ENCODE measurements around the gene CEP295NL.

CEP295NL gene

GRCh38 chr17:78896091-78896833, 6.7 kb downstream of the CEP295NL start:
- TF ChIP-seq CTCF (IDR thresholded peaks at IDR 0.05; ENCODE audit: borderline replicate concordance, control extremely low read depth, extremely low read depth, insufficient read depth, missing control alignments), result no peak
- in situ Hi-C loops (cut with MboI; ENCODE audit: low sequenced_read_pairs, unreplicated experiment), result no loop called here
- no peak for DNase-seq (ENCODE audit: low spot score)

- no peak for DNase-seq (ENCODE audit: low spot score)
- in situ Hi-C loops (cut with MboI; ENCODE audit: low sequenced_read_pairs, unreplicated experiment), result no loop called here
- no peak for TF ChIP-seq CTCF (IDR thresholded peaks at IDR 0.05; ENCODE audit: borderline replicate concordance, control extremely low read depth, extremely low read depth, insufficient read depth, missing control alignments)
Observed at GRCh38 chr17:78895322-78895721, 7.7 kb downstream of the CEP295NL start.

GRCh38 chr17:78893684-78894083, 9.3 kb downstream of the CEP295NL start:
- in situ Hi-C loops (cut with MboI; ENCODE audit: low sequenced_read_pairs, unreplicated experiment), result no loop called here
- no peak for DNase-seq (ENCODE audit: low spot score)
- no peak for TF ChIP-seq CTCF (IDR thresholded peaks at IDR 0.05; ENCODE audit: borderline replicate concordance, control extremely low read depth, extremely low read depth, insufficient read depth, missing control alignments)

DNA sequence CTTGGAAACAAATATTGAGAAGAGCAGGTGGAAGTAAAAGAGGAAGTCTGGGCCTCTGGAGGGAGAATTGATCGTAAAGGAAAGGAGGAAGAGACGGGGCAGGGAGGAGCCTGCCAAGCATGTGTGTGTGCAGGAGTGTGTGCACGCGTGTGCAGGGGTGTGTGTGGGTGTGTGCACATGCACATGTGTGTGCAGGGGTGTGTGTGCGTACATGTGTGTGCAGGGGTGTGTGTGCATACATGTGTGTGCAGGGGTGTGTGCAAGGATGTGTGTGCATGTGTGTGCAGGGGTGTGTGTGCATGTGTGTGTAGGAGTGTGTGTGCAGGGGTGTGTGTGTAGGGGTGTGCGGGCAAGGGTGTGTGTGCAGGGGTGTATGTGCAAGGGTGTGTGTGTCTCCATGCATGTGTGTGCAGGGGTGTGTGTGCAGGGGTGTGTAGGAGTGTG, 10.0 kb downstream of the CEP295NL start:
- DNase-seq (ENCODE audit: low spot score), result no peak
- in situ Hi-C loops (cut with MboI; ENCODE audit: low sequenced_read_pairs, unreplicated experiment), result no loop called here
- no peak for TF ChIP-seq CTCF (IDR thresholded peaks at IDR 0.05; ENCODE audit: borderline replicate concordance, control extremely low read depth, extremely low read depth, insufficient read depth, missing control alignments)

DNA sequence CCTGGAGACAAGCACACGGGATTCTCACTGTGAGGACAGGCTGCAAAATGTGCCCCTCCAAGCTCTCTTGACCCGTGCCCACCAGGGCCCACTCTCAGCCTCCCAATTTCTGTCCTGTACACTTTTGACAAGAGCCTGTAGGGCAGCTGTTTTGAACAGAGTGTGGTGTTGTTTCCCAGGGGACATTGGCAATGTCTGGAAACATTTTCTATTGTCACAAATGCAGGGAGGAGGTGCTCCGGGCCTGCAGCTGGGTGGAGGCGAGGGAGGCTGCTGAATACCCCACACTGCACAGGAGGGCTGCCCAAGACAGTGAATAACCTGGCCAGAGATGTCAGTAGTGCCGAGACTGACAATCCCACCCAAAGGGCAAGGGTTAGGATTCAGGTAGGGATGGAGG, 10.5 kb downstream of the CEP295NL start:
- in situ Hi-C loops (cut with MboI; ENCODE audit: low sequenced_read_pairs, unreplicated experiment), result no loop called here
- TF ChIP-seq CTCF (IDR thresholded peaks at IDR 0.05; ENCODE audit: borderline replicate concordance, control extremely low read depth, extremely low read depth, insufficient read depth, missing control alignments), result no peak
- no peak for DNase-seq (ENCODE audit: low spot score)

DNA sequence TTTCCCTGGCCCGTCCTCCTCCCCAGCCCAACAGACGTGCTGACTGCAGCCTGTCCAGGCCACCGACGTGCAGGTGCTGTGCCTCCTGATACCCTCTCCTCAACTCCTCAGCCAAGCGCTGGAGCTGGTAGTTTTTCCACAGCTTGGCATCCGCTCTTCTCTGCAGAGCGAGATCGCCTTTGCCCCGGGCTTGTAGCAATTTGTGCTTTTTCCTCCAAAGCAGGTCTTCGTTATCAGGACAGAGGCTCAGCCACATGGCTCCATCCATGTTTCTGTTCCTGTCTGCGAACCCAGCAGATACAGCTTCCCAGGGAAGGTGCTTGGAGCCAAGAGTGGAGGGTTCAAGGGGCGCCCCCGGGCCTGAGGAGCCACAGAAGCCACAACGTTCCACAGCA, 10.9 kb downstream of the CEP295NL start:
- no peak for TF ChIP-seq CTCF (IDR thresholded peaks at IDR 0.05; ENCODE audit: borderline replicate concordance, control extremely low read depth, extremely low read depth, insufficient read depth, missing control alignments)
- in situ Hi-C loops (cut with MboI; ENCODE audit: low sequenced_read_pairs, unreplicated experiment), result no loop called here
- DNase-seq (ENCODE audit: low spot score), result no peak
